ENCODE data around the gene RHOH. TPM values are rescaled to one million over a fixed set of nuclear protein-coding genes. Genes with fewer than 3 reads are reported as not detected.
A peak's percentile ranks its signal among the peaks of the same experiment; 100 is the strongest.

Gene RHOH
- total and polyA plus RNA-seq, 10 of the 15 experiments (the other 5 are each of a cell fraction or from before 2014, with no cell fraction given), result 46.5 to 120 (median 57.9) TPM

DNA sequence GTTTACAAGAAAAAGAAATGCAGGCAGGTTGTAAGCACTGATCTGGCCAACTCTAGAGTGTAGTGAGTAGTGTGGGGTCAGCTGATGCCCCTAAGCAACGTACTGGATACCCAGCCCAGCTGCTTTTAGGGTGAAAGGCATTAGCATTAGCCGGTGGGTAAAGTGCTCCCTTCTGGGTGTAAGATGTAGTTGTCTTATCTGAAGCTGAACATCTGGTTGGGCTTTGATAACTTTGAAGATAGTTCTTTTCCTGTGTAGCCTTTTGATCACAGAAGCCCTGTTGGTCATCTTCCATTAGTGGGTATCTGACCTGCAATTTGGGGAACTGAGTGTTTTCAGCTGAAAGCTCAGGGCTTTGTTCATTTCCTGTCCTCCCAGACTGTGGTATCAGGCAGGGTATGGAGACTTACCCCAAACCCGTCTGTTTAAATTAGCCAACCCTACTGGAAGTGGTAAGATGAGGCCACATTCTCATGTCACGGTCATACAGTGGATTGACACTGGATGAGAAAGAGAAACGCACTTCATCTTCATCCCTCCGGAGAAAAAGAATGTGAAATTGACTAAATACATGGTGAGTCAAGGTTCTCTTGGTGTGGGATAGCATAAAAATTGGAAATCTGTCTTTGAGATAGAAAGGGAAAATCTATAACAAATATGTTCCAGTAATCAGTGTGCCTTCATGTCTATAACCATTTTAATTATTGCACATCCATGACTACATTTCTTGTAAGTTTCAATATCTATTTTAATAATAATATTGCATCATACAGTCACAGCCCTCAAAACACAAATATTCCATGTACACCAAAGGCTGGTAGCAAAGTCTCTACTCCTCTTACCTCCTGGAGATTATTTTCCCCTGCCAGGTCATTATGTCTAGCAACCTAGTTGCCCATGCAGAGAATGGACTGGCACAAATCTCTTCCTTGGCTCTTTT lies 8.7 kb downstream of the RHOH start (continued):
- TF ChIP-seq, protein P1, sequence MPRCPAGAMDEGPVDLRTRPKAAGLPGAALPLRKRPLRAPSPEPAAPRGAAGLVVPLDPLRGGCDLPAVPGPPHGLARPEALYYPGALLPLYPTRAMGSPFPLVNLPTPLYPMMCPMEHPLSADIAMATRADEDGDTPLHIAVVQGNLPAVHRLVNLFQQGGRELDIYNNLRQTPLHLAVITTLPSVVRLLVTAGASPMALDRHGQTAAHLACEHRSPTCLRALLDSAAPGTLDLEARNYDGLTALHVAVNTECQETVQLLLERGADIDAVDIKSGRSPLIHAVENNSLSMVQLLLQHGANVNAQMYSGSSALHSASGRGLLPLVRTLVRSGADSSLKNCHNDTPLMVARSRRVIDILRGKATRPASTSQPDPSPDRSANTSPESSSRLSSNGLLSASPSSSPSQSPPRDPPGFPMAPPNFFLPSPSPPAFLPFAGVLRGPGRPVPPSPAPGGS (IDR thresholded peaks at IDR 0.05; ENCODE audit: borderline replicate concordance, insufficient read depth, low read depth, low read length, poor library complexity, severe bottlenecking), result peak; percentile 55
- TF ChIP-seq, protein P2, sequence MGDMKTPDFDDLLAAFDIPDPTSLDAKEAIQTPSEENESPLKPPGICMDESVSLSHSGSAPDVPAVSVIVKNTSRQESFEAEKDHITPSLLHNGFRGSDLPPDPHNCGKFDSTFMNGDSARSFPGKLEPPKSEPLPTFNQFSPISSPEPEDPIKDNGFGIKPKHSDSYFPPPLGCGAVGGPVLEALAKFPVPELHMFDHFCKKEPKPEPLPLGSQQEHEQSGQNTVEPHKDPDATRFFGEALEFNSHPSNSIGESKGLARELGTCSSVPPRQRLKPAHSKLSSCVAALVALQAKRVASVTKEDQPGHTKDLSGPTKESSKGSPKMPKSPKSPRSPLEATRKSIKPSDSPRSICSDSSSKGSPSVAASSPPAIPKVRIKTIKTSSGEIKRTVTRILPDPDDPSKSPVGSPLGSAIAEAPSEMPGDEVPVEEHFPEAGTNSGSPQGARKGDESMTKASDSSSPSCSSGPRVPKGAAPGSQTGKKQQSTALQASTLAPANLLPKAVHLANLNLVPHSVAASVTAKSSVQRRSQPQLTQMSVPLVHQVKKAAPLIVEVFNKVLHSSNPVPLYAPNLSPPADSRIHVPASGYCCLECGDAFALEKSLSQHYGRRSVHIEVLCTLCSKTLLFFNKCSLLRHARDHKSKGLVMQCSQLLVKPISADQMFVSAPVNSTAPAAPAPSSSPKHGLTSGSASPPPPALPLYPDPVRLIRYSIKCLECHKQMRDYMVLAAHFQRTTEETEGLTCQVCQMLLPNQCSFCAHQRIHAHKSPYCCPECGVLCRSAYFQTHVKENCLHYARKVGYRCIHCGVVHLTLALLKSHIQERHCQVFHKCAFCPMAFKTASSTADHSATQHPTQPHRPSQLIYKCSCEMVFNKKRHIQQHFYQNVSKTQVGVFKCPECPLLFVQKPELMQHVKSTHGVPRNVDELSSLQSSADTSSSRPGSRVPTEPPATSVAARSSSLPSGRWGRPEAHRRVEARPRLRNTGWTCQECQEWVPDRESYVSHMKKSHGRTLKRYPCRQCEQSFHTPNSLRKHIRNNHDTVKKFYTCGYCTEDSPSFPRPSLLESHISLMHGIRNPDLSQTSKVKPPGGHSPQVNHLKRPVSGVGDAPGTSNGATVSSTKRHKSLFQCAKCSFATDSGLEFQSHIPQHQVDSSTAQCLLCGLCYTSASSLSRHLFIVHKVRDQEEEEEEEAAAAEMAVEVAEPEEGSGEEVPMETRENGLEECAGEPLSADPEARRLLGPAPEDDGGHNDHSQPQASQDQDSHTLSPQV (IDR thresholded peaks at IDR 0.05), result no peak
- TF ChIP-seq MLLT1 (IDR thresholded peaks at IDR 0.05) (peak; percentile 88), POU2F2 (IDR thresholded peaks at IDR 0.05; ENCODE audit: borderline replicate concordance, low read depth, low read length) (peak; percentile 62; the same call in 1 of the 3 replicates), E2F8 (IDR thresholded peaks at IDR 0.05; ENCODE audit: low read depth, partially characterized antibody) (no peak), ZSCAN29 (IDR thresholded peaks at IDR 0.05) (no peak), BRCA1 (IDR thresholded peaks at IDR 0.05; ENCODE audit: low read depth, low read length) (no peak), FOS (IDR thresholded peaks at IDR 0.05; ENCODE audit: borderline replicate concordance, extremely low read depth, insufficient read length) (no peak)
- TF ChIP-seq, protein P3, sequence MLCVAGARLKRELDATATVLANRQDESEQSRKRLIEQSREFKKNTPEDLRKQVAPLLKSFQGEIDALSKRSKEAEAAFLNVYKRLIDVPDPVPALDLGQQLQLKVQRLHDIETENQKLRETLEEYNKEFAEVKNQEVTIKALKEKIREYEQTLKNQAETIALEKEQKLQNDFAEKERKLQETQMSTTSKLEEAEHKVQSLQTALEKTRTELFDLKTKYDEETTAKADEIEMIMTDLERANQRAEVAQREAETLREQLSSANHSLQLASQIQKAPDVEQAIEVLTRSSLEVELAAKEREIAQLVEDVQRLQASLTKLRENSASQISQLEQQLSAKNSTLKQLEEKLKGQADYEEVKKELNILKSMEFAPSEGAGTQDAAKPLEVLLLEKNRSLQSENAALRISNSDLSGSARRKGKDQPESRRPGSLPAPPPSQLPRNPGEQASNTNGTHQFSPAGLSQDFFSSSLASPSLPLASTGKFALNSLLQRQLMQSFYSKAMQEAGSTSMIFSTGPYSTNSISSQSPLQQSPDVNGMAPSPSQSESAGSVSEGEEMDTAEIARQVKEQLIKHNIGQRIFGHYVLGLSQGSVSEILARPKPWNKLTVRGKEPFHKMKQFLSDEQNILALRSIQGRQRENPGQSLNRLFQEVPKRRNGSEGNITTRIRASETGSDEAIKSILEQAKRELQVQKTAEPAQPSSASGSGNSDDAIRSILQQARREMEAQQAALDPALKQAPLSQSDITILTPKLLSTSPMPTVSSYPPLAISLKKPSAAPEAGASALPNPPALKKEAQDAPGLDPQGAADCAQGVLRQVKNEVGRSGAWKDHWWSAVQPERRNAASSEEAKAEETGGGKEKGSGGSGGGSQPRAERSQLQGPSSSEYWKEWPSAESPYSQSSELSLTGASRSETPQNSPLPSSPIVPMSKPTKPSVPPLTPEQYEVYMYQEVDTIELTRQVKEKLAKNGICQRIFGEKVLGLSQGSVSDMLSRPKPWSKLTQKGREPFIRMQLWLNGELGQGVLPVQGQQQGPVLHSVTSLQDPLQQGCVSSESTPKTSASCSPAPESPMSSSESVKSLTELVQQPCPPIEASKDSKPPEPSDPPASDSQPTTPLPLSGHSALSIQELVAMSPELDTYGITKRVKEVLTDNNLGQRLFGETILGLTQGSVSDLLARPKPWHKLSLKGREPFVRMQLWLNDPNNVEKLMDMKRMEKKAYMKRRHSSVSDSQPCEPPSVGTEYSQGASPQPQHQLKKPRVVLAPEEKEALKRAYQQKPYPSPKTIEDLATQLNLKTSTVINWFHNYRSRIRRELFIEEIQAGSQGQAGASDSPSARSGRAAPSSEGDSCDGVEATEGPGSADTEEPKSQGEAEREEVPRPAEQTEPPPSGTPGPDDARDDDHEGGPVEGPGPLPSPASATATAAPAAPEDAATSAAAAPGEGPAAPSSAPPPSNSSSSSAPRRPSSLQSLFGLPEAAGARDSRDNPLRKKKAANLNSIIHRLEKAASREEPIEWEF (IDR thresholded peaks at IDR 0.05; ENCODE audit: insufficient replicate concordance, low read depth, low read length), result no peak

Data from GM12878 (cell line).